ENCODE measurements around the gene SRRD.
A peak's percentile ranks its signal among the peaks of the same experiment; 100 is the strongest.

DNA sequence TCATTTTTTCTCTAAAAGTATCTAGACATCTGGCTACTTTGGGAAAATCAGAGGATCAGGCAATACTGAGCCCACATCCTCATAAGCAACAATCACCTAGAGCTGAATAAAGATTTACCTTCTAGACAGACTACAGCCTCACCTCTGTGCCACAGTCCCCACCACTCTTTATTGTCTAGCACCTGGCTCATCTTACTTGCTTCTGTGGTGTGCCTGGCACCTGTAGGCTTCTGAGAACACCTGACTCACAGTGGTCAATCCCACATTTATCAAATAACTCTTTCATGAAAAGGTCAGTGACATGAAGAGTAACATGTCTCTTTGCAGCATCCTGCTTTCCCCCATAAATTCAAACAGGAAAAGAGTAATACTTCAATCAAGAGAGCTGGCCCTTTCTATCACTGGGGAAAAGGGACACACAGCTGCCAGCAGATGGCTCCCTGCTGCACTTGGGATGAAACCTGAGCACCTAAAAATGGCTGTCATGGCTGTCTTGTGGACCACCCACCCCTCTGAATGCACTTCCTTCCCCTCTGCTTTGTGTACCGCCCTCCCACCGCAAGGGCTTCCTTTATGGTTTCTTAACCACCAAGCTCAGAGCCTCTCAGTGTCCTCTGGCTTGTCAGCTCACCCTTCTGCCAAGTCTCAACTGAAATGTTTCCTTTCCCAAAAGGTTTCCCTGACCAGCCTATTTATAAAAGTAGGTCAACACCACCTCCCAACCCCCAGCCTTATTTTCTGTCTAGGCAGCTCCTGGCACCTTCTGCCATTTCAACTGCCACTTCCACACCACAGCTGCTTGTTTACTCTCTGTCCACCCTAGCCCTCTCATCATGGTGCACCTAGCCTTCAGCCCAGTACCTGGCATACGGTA, 19.2 kb downstream of the SRRD start:
- no peak for TF ChIP-seq EZH2 (IDR thresholded peaks at IDR 0.05; ENCODE audit: borderline replicate concordance, low read depth, low read length, severe bottlenecking)
- TF ChIP-seq, protein P1, sequence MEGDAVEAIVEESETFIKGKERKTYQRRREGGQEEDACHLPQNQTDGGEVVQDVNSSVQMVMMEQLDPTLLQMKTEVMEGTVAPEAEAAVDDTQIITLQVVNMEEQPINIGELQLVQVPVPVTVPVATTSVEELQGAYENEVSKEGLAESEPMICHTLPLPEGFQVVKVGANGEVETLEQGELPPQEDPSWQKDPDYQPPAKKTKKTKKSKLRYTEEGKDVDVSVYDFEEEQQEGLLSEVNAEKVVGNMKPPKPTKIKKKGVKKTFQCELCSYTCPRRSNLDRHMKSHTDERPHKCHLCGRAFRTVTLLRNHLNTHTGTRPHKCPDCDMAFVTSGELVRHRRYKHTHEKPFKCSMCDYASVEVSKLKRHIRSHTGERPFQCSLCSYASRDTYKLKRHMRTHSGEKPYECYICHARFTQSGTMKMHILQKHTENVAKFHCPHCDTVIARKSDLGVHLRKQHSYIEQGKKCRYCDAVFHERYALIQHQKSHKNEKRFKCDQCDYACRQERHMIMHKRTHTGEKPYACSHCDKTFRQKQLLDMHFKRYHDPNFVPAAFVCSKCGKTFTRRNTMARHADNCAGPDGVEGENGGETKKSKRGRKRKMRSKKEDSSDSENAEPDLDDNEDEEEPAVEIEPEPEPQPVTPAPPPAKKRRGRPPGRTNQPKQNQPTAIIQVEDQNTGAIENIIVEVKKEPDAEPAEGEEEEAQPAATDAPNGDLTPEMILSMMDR (IDR thresholded peaks at IDR 0.05; ENCODE audit: borderline replicate concordance, extremely low read depth, low read length, poor library complexity, severe bottlenecking) = peak; percentile 95
